Fibroblast of skin of left biceps (primary cell): ENCODE measurements around the gene CFAP46.

ENCODE experiments used
- DNase-seq, 2 experiments: peaks; one replicate each; pipeline ENCODE4 v3.0.0-alpha.2; 2013; ENCODE audit warnings: low read depth in 2 of 2

Gene CFAP46

GRCh38 chr10:132862485-132863420 lies 79.6 kb downstream of the CFAP46 start:
- DNase-seq: no peak

GRCh38 chr10:132861884-132862461 lies 80.4 kb downstream of the CFAP46 start:
- DNase-seq: no peak

- no peak for DNase-seq
Observed at GRCh38 chr10:132861116-132861691, 81.2 kb downstream of the CFAP46 start.

- DNase-seq: no peak
Observed at GRCh38 chr10:132860532-132860931, 81.8 kb downstream of the CFAP46 start.

GRCh38 chr10:132859084-132859855 lies 83.1 kb downstream of the CFAP46 start:
- DNase-seq: no peak

GRCh38 chr10:132858121-132859081 lies 84.0 kb downstream of the CFAP46 start:
- no peak for DNase-seq

- no peak for DNase-seq
Observed at GRCh38 chr10:132856869-132857524, 85.4 kb downstream of the CFAP46 start.

- no peak for DNase-seq
Observed at GRCh38 chr10:132855889-132856288, 86.5 kb downstream of the CFAP46 start.

GRCh38 chr10:132851451-132851850 lies 90.9 kb downstream of the CFAP46 start:
- no peak for DNase-seq

- no peak for DNase-seq
Observed at GRCh38 chr10:132850896-132851295, 91.5 kb downstream of the CFAP46 start.

- no peak for DNase-seq
Observed at GRCh38 chr10:132850246-132850645, 92.1 kb downstream of the CFAP46 start.

GRCh38 chr10:132849546-132850031 lies 92.8 kb downstream of the CFAP46 start:
- DNase-seq: no peak

GRCh38 chr10:132848951-132849545 lies 93.3 kb downstream of the CFAP46 start:
- no peak for DNase-seq

GRCh38 chr10:132848291-132848701 lies 94.1 kb downstream of the CFAP46 start:
- DNase-seq: no peak

- DNase-seq: no peak
Observed at GRCh38 chr10:132847856-132848255, 94.5 kb downstream of the CFAP46 start.

GRCh38 chr10:132847416-132847777 lies 95.0 kb downstream of the CFAP46 start:
- DNase-seq: no peak

GRCh38 chr10:132846631-132847415 lies 95.5 kb downstream of the CFAP46 start:
- no peak for DNase-seq

GRCh38 chr10:132845780-132846595 lies 96.4 kb downstream of the CFAP46 start:
- DNase-seq: no peak
